Stimulated activated naive B cell treated with anti-CD40 and anti-IgM and Interleukin-4, amounts not matched to agents 10 μg/mL and 1 μg/mL and 100 μg/mL, for 72 hours (primary cell): ENCODE data around the gene PSMA2.

Experiments used
- ATAC-seq, 2 donors: fragments of 150-1000 bp; cut with Tn5 transposase; replicated peaks; 2 replicates each; pipeline ENCODE4 v1.10.0; 2021; ENCODE audit warnings: moderate library complexity in 1 of 2
- DNase-seq: peaks from one replicate; pipeline ENCODE4 v3.0.0; 2021
- H3K27ac Mint-ChIP-seq: one replicate; pipeline ENCODE4 v1.8.0; 2022; ENCODE audit warnings: mild to moderate bottlenecking, mixed read lengths
- H3K27me3 Mint-ChIP-seq, 2 donors: one replicate each; pipeline ENCODE4 v1.8.0; 2022; ENCODE audit warnings: mixed read lengths in 2 of 2
- H3K36me3 Mint-ChIP-seq, 2 donors: one replicate each; pipeline ENCODE4 v1.8.0; 2022; ENCODE audit warnings: mixed read lengths in 2 of 2, mild to moderate bottlenecking in 1 of 2
- H3K4me1 Mint-ChIP-seq, 2 donors: one replicate each; pipeline ENCODE4 v1.8.0; 2022; ENCODE audit warnings: mixed read lengths in 2 of 2, mild to moderate bottlenecking in 1 of 2
- H3K4me3 Mint-ChIP-seq, 2 donors: one replicate each; pipeline ENCODE4 v1.8.0; 2022; ENCODE audit warnings: mild to moderate bottlenecking in 2 of 2, mixed read lengths in 2 of 2, moderate library complexity in 1 of 2
- H3K9me3 Mint-ChIP-seq, 2 donors: one replicate each; pipeline ENCODE4 v1.8.0; 2022; ENCODE audit warnings: mixed read lengths in 2 of 2, mild to moderate bottlenecking in 1 of 2

The PSMA2 gene

GRCh38 chr7:42956062-42956461, 24.1 kb upstream of the PSMA2 start:
- H3K4me3 Mint-ChIP-seq = no peak overlapping the region
- ATAC-seq = no peak

GRCh38 chr7:42953994-42954393, 22.0 kb upstream of the PSMA2 start:
- Mint-ChIP-seq H3K27ac (no peak overlapping the region), H3K36me3 (peaks cover 0 to 10% of the 10 kb centered on the region in 2 donors), H3K4me1 (peaks cover 0 to 1% of the 10 kb centered on the region in 2 donors), H3K9me3 (peaks cover 7% of the 10 kb centered on the region in 2 donors), H3K27me3 (peaks cover 5 to 7% of the 10 kb centered on the region in 2 donors), H3K4me3 (no peak overlapping the region)
- no peak for ATAC-seq
- DNase-seq = no peak

More at GRCh38 chr7:42956062-42956461, 24.1 kb upstream of the PSMA2 start:
- peaks cover 0 to 7% of the 10 kb centered on the region in 2 donors for H3K4me1 Mint-ChIP-seq
- H3K9me3 Mint-ChIP-seq = peaks cover 6 to 7% of the 10 kb centered on the region in 2 donors
- no peak for DNase-seq
- peaks cover 0 to 7% of the 10 kb centered on the region in 2 donors for H3K36me3 Mint-ChIP-seq
- H3K27me3 Mint-ChIP-seq = peaks cover 9 to 11% of the 10 kb centered on the region in 2 donors
- H3K27ac Mint-ChIP-seq = no peak overlapping the region

- DNase-seq (no peak), ATAC-seq (no peak)
- H3K36me3 Mint-ChIP-seq = peaks cover 0 to 10% of the 10 kb centered on the region in 2 donors
- peaks cover 6% of the 10 kb centered on the region in 2 donors for H3K9me3 Mint-ChIP-seq
- peaks cover 5 to 6% of the 10 kb centered on the region in 2 donors for H3K27me3 Mint-ChIP-seq
- no peak overlapping the region for H3K27ac Mint-ChIP-seq
- peaks cover 0 to 1% of the 10 kb centered on the region in 2 donors for H3K4me1 Mint-ChIP-seq
- no peak overlapping the region for H3K4me3 Mint-ChIP-seq
Observed at GRCh38 chr7:42952328-42952727, 20.4 kb upstream of the PSMA2 start.

- Mint-ChIP-seq H3K4me1 (peaks cover 3 to 10% of the 10 kb centered on the region in 2 donors), H3K4me3 (no peak overlapping the region)
Observed at GRCh38 chr7:42950417-42950816, 18.4 kb upstream of the PSMA2 start.

GRCh38 chr7:42947521-42947920, 15.5 kb upstream of the PSMA2 start:
- H3K4me1 Mint-ChIP-seq = peaks cover 3 to 10% of the 10 kb centered on the region in 2 donors
- DNase-seq = no peak
- peaks cover 4 to 5% of the 10 kb centered on the region in 2 donors for H3K27me3 Mint-ChIP-seq
- no peak overlapping the region for H3K4me3 Mint-ChIP-seq
- H3K9me3 Mint-ChIP-seq = peaks cover 0 to 2% of the 10 kb centered on the region in 2 donors
- no peak for ATAC-seq
- no peak overlapping the region for H3K27ac Mint-ChIP-seq
- H3K36me3 Mint-ChIP-seq = peaks cover 3 to 12% of the 10 kb centered on the region in 2 donors

More at GRCh38 chr7:42950417-42950816, 18.4 kb upstream of the PSMA2 start:
- DNase-seq = no peak
- peaks cover 3 to 4% of the 10 kb centered on the region in 2 donors for H3K9me3 Mint-ChIP-seq
- H3K27ac Mint-ChIP-seq = no peak overlapping the region
- H3K36me3 Mint-ChIP-seq = peaks cover 0 to 6% of the 10 kb centered on the region in 2 donors
- ATAC-seq = no peak
- H3K27me3 Mint-ChIP-seq = peaks cover 4 to 5% of the 10 kb centered on the region in 2 donors

- no peak overlapping the region for H3K27ac Mint-ChIP-seq
- ATAC-seq (no peak), DNase-seq (no peak)
- peaks cover 4 to 5% of the 10 kb centered on the region in 2 donors for H3K27me3 Mint-ChIP-seq
- H3K4me1 Mint-ChIP-seq = peaks cover 3 to 10% of the 10 kb centered on the region in 2 donors
- H3K4me3 Mint-ChIP-seq = no peak overlapping the region
- peaks cover 0 to 2% of the 10 kb centered on the region in 2 donors for H3K9me3 Mint-ChIP-seq
- peaks cover 3 to 16% of the 10 kb centered on the region in 2 donors for H3K36me3 Mint-ChIP-seq
Observed at GRCh38 chr7:42946627-42946950, 14.6 kb upstream of the PSMA2 start.

GRCh38 chr7:42945821-42946626, 14.1 kb upstream of the PSMA2 start:
- Mint-ChIP-seq H3K4me3 (peak overlapping the region; percentile 59 to 68), H3K27ac (peak overlapping the region; percentile 17), H3K4me1 (peaks cover 3 to 10% of the 10 kb centered on the region in 2 donors)

GRCh38 chr7:42940985-42941847, 9.2 kb upstream of the PSMA2 start:
- no peaks in the 10 kb centered on the region for H3K9me3 Mint-ChIP-seq
- no peak overlapping the region for H3K4me3 Mint-ChIP-seq
- no peak overlapping the region for H3K27ac Mint-ChIP-seq
- no peaks in the 10 kb centered on the region for H3K27me3 Mint-ChIP-seq
- peak; percentile 76 to 77 for ATAC-seq
- DNase-seq = peak; percentile 43
- H3K4me1 Mint-ChIP-seq = peaks cover 6 to 13% of the 10 kb centered on the region in 2 donors
- H3K36me3 Mint-ChIP-seq = peaks cover 14 to 38% of the 10 kb centered on the region in 2 donors

More at GRCh38 chr7:42945821-42946626, 14.1 kb upstream of the PSMA2 start:
- H3K36me3 Mint-ChIP-seq = peaks cover 3 to 18% of the 10 kb centered on the region in 2 donors
- H3K9me3 Mint-ChIP-seq = peaks cover 0 to 2% of the 10 kb centered on the region in 2 donors
- peaks cover 4 to 5% of the 10 kb centered on the region in 2 donors for H3K27me3 Mint-ChIP-seq
- DNase-seq (no peak), ATAC-seq (peak; percentile 77 to 79)

GRCh38 chr7:42939457-42940240, 7.7 kb upstream of the PSMA2 start:
- peak overlapping the region; percentile 22 for H3K27ac Mint-ChIP-seq
- no peak overlapping the region for H3K4me3 Mint-ChIP-seq

GRCh38 chr7:42935861-42936260, 3.9 kb upstream of the PSMA2 start:
- Mint-ChIP-seq H3K4me3 (no peak overlapping the region), H3K36me3 (peaks cover 21 to 32% of the 10 kb centered on the region in 2 donors), H3K4me1 (peaks cover 15 to 20% of the 10 kb centered on the region in 2 donors), H3K27me3 (no peaks in the 10 kb centered on the region), H3K9me3 (no peaks in the 10 kb centered on the region), H3K27ac (peak overlapping the region; percentile 27)
- DNase-seq = no peak
- ATAC-seq = no peak

More at GRCh38 chr7:42939457-42940240, 7.7 kb upstream of the PSMA2 start:
- no peak for DNase-seq
- ATAC-seq = no peak
- Mint-ChIP-seq H3K4me1 (peaks cover 5 to 9% of the 10 kb centered on the region in 2 donors), H3K36me3 (peaks cover 20 to 45% of the 10 kb centered on the region in 2 donors), H3K9me3 (no peaks in the 10 kb centered on the region), H3K27me3 (no peaks in the 10 kb centered on the region)

- peaks cover 16 to 31% of the 10 kb centered on the region in 2 donors for H3K36me3 Mint-ChIP-seq
- peak overlapping the region in 1 of 2 donors; percentile 65 for H3K4me3 Mint-ChIP-seq
- H3K27me3 Mint-ChIP-seq = no peaks in the 10 kb centered on the region
- H3K4me1 Mint-ChIP-seq = peaks cover 17 to 30% of the 10 kb centered on the region in 2 donors
- H3K9me3 Mint-ChIP-seq = no peaks in the 10 kb centered on the region
- no peak overlapping the region for H3K27ac Mint-ChIP-seq
- ATAC-seq (no peak), DNase-seq (no peak)
Observed at GRCh38 chr7:42934291-42934690, 2.3 kb upstream of the PSMA2 start.

GRCh38 chr7:42932811-42933591, 1.0 kb upstream of the PSMA2 start:
- H3K9me3 Mint-ChIP-seq = no peaks in the 10 kb centered on the region
- H3K36me3 Mint-ChIP-seq = peaks cover 16 to 28% of the 10 kb centered on the region in 2 donors
- DNase-seq = no peak
- no peaks in the 10 kb centered on the region for H3K27me3 Mint-ChIP-seq
- peak in 1 of 2 donors; percentile 23 for ATAC-seq
- H3K4me1 Mint-ChIP-seq = peaks cover 23 to 40% of the 10 kb centered on the region in 2 donors
- H3K27ac Mint-ChIP-seq = peak overlapping the region; percentile 97
- peak overlapping the region; percentile 94 to 99 for H3K4me3 Mint-ChIP-seq

- ATAC-seq (no peak), DNase-seq (no peak)
- peaks cover 24 to 35% of the 10 kb centered on the region in 2 donors for H3K4me1 Mint-ChIP-seq
- H3K9me3 Mint-ChIP-seq = no peaks in the 10 kb centered on the region
- H3K36me3 Mint-ChIP-seq = peaks cover 12 to 22% of the 10 kb centered on the region in 2 donors
- H3K27me3 Mint-ChIP-seq = no peaks in the 10 kb centered on the region
- H3K27ac Mint-ChIP-seq = peak overlapping the region; percentile 97
- H3K4me3 Mint-ChIP-seq = peak overlapping the region; percentile 94 to 99
Observed at GRCh38 chr7:42931447-42931833, 534 bp downstream of the PSMA2 start.
